NCI-H2107 (cell line): ENCODE results near the gene KLF2.
A peak's percentile ranks its signal among the peaks of the same experiment; 100 is the strongest.
"Not testable (repeated sequence)": the region's sequence is repeated elsewhere in the genome, so short reads cannot be mapped to it uniquely, and the experiment has no call there.

Experiments used
- DNase-seq: peaks from one replicate; lab custom pipeline; 2025; lab: John Stamatoyannopoulos, UW

The KLF2 gene

GRCh38 chr19:16324384-16325160 is at the start of gene KLF2:
TSS of gene KLF2 (plus strand) at chr19:16324826. CDS start at chr19:16324924, 98 bp downstream.
- peak; percentile 19 for DNase-seq

GRCh38 chr19:16280306-16280705 is 44.3 kb upstream of the KLF2 start:
- no peak for DNase-seq

- no peak for DNase-seq
These were observed 42.9 kb upstream of the KLF2 start for GRCh38 chr19:16281743-16282142.

- DNase-seq: no peak
These were observed 41.2 kb upstream of the KLF2 start for GRCh38 chr19:16283210-16284061.

GRCh38 chr19:16284505-16284904 is 40.1 kb upstream of the KLF2 start:
- DNase-seq: no peak

GRCh38 chr19:16285079-16285478 is 39.5 kb upstream of the KLF2 start:
- DNase-seq: not testable (repeated sequence)

GRCh38 chr19:16285769-16286498 is 38.7 kb upstream of the KLF2 start:
- DNase-seq: peak; percentile 66

GRCh38 chr19:16288544-16288943 is 36.1 kb upstream of the KLF2 start:
- no peak for DNase-seq

GRCh38 chr19:16289594-16289993 is 35.0 kb upstream of the KLF2 start:
- no peak for DNase-seq

- DNase-seq: no peak
These were observed 33.9 kb upstream of the KLF2 start for GRCh38 chr19:16290692-16291091.

- no peak for DNase-seq
These were observed 31.2 kb upstream of the KLF2 start for GRCh38 chr19:16293118-16294091.

GRCh38 chr19:16295057-16295456 is 29.6 kb upstream of the KLF2 start:
- no peak for DNase-seq

- no peak for DNase-seq
These were observed 27.9 kb upstream of the KLF2 start for GRCh38 chr19:16296713-16297112.

- DNase-seq: no peak
These were observed 26.9 kb upstream of the KLF2 start for GRCh38 chr19:16297575-16298178.

- no peak for DNase-seq
These were observed 26.3 kb upstream of the KLF2 start for GRCh38 chr19:16298334-16298733.

GRCh38 chr19:16301999-16302694 is 22.5 kb upstream of the KLF2 start:
- DNase-seq: no peak

- DNase-seq: no peak
These were observed 20.9 kb upstream of the KLF2 start for GRCh38 chr19:16303755-16304154.

- DNase-seq: not testable (repeated sequence)
These were observed 20.1 kb upstream of the KLF2 start for GRCh38 chr19:16304511-16304910.

- DNase-seq: not testable (repeated sequence)
These were observed 19.6 kb upstream of the KLF2 start for GRCh38 chr19:16305060-16305459.

- no peak for DNase-seq
These were observed 17.8 kb upstream of the KLF2 start for GRCh38 chr19:16306728-16307402.
